ENCODE data around the gene FBN1.

FBN1 gene

GRCh38 chr15:48456134-48456533 is 189.4 kb downstream of the FBN1 start:
- no peak overlapping the region for H3K4me3 ChIP-seq (ENCODE audit: low read depth, low read length)
- TF ChIP-seq CTCF (IDR thresholded peaks at IDR 0.05; ENCODE audit: insufficient read depth, low read length, missing control alignments): no peak
- ChIA-PET POLR2A (interaction anchor here (0.7 kb wide), 1 partner anchor 28 kb away, joined by 3 read pairs; no protein-coding TSS in a partner anchor), CTCF (no interaction called here)
- DNase-seq (ENCODE audit: low read depth, low spot score): no peak

GRCh38 chr15:48451736-48452135 is 193.8 kb downstream of the FBN1 start:
- no peak for TF ChIP-seq CTCF (IDR thresholded peaks at IDR 0.05; ENCODE audit: insufficient read depth, low read length, missing control alignments)
- ChIA-PET POLR2A (no interaction called here), CTCF (interaction anchor here (0.9 to 3.5 kb wide), 3 partner anchors 11 to 100 kb away, joined by 3 to 21 read pairs (median 4); no protein-coding TSS in a partner anchor)
- no peak overlapping the region for H3K4me3 ChIP-seq (ENCODE audit: low read depth, low read length)
- no peak for DNase-seq (ENCODE audit: low read depth, low spot score)

- no peak for DNase-seq (ENCODE audit: low read depth, low spot score)
- TF ChIP-seq CTCF (IDR thresholded peaks at IDR 0.05; ENCODE audit: insufficient read depth, low read length, missing control alignments): no peak
- ChIA-PET CTCF (interaction anchor here (0.9 to 1.5 kb wide), 2 partner anchors 93 to 99 kb away, joined by 3 to 9 read pairs; no protein-coding TSS in a partner anchor), POLR2A (no interaction called here)
- H3K4me3 ChIP-seq (ENCODE audit: low read depth, low read length): no peak overlapping the region
Measured at GRCh38 chr15:48451241-48451640, 194.3 kb downstream of the FBN1 start.

- ChIA-PET POLR2A (no interaction called here), CTCF (interaction anchor here (1.2 to 2.1 kb wide), 2 partner anchors 11 to 95 kb away, joined by 3 to 8 read pairs; no protein-coding TSS in a partner anchor)
- TF ChIP-seq CTCF (IDR thresholded peaks at IDR 0.05; ENCODE audit: insufficient read depth, low read length, missing control alignments): no peak
- H3K4me3 ChIP-seq (ENCODE audit: low read depth, low read length): no peak overlapping the region
- DNase-seq (ENCODE audit: low read depth, low spot score): no peak
Measured at GRCh38 chr15:48449734-48450133, 195.8 kb downstream of the FBN1 start.

- TF ChIP-seq CTCF (IDR thresholded peaks at IDR 0.05; ENCODE audit: insufficient read depth, low read length, missing control alignments): no peak
- POLR2A ChIA-PET: interaction anchor here (1.0 to 1.4 kb wide), 2 partner anchors 10 to 11 kb away, joined by 3 to 5 read pairs; no protein-coding TSS in a partner anchor
- DNase-seq (ENCODE audit: low read depth, low spot score): no peak
- H3K4me3 ChIP-seq (ENCODE audit: low read depth, low read length): no peak overlapping the region
- CTCF ChIA-PET: interaction anchor here (0.8 to 2.1 kb wide), 6 partner anchors 8 to 95 kb away, joined by 3 to 8 read pairs (median 5); no protein-coding TSS in a partner anchor
Measured at GRCh38 chr15:48447657-48448056, 197.9 kb downstream of the FBN1 start.

GRCh38 chr15:48447058-48447457 is 198.5 kb downstream of the FBN1 start:
- DNase-seq (ENCODE audit: low read depth, low spot score): no peak
- POLR2A ChIA-PET: interaction anchor here (1.0 to 1.4 kb wide), 2 partner anchors 9 to 12 kb away, joined by 3 to 5 read pairs; no protein-coding TSS in a partner anchor
- CTCF ChIA-PET: interaction anchor here (1.3 to 1.6 kb wide), 2 partner anchors 14 to 89 kb away, joined by 4 to 8 read pairs; no protein-coding TSS in a partner anchor
- no peak overlapping the region for H3K4me3 ChIP-seq (ENCODE audit: low read depth, low read length)
- TF ChIP-seq CTCF (IDR thresholded peaks at IDR 0.05; ENCODE audit: insufficient read depth, low read length, missing control alignments): no peak

Measured in AG04449 (cell line).